Thoracic aorta (tissue), 2 donors: ENCODE data around the gene MPZL1. TPM values are rescaled to one million over a fixed set of nuclear protein-coding genes. Genes with fewer than 3 reads are reported as not detected.
A peak's percentile ranks its signal among the peaks of the same experiment; 100 is the strongest.

ENCODE experiments used
- ATAC-seq: fragments of 150-250 bp; one replicate; pipeline ENCODE4 v1.8.0; 2017; ENCODE audit warnings: low read depth; ENCODE audit not compliant: insufficient number of reproducible peaks, low FRiP score
- DNase-seq: peaks from one replicate; pipeline ENCODE4 v3.0.0-alpha.2; 2020; ENCODE audit warnings: low spot score
- H3K27ac ChIP-seq, 2 donors: fragments of 200-600 bp; sonication (generic); 1 replicate in 1 of 2; 2 replicates in 1 of 2; pipeline ENCODE4 v1.5.1; 2016; ENCODE audit warnings: mild to moderate bottlenecking in 2 of 2, moderate library complexity in 2 of 2
- H3K27me3 ChIP-seq: fragments of 200-600 bp; sonication (generic); replicated peaks from 2 replicates; pipeline ENCODE4 v1.6.0; 2016; ENCODE audit warnings: mild to moderate bottlenecking; ENCODE audit not compliant: insufficient read depth
- H3K36me3 ChIP-seq: fragments of 200-600 bp; sonication (generic); one replicate; pipeline ENCODE4 v1.5.1; 2016
- H3K4me1 ChIP-seq, 2 donors: fragments of 200-600 bp; sonication (generic); 1 replicate in 1 of 2; 2 replicates in 1 of 2; pipeline versions ENCODE4 v1.5.1 to v1.6.0; 2016; ENCODE audit warnings: low read depth in 2 of 2, mild to moderate bottlenecking in 1 of 2; ENCODE audit not compliant: control insufficient read depth in 1 of 2
- H3K4me3 ChIP-seq: fragments of 200-600 bp; sonication (generic); 2 replicates; pipeline ENCODE4 v1.5.1; 2016; ENCODE audit warnings: mild to moderate bottlenecking
- H3K9me3 ChIP-seq: fragments of 200-600 bp; sonication (generic); 2 replicates; pipeline ENCODE4 v1.5.1; 2016
- total RNA-seq, 2 donors: library from RNA; depleted of rRNA; stranded (reverse); fragments of >200 nt; gene quantifications; one replicate each; pipeline versions ENCODE4 v1.1.0 to v1.2.3, GENCODE V29; 2016
- TF ChIP-seq, protein P1 (sequence below): fragments of 200-600 bp; sonication (generic); IDR thresholded peaks from one replicate; pipeline ENCODE4 v1.5.1; 2019; ENCODE audit warnings: antibody characterized with exemption

Gene MPZL1
- total RNA-seq, 2 donors from 2014 or later, result 92.6 to 108 TPM

DNA sequence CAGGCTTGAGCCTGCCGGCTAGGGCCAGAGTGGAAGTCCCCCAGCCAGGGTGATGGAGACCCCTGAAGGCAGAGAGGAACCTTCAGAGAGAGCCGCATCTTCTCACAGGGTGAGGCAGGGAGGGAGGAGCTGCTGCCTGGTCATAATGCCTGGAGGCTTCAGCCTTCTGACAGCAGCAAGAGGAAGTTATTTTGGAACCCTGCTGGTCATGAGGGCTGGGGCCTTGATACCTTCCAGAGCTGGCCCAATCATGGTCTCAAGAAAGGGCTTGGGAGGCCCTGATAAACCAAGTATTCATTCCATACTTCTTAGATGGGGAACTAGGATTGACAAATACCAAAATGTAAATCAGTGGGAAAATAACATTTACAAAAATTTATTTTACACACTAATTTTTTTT is 26.6 kb upstream of the MPZL1 start:
- Histone ChIP-seq H3K9me3 (no peaks in the 10 kb centered on the region), H3K36me3 (no peaks in the 10 kb centered on the region), H3K27me3 (no peaks in the 10 kb centered on the region), H3K4me1 (peaks cover 6 to 26% of the 10 kb centered on the region in 2 donors), H3K27ac (no peak overlapping the region), H3K4me3 (no peak overlapping the region)
- TF ChIP-seq, protein P1, sequence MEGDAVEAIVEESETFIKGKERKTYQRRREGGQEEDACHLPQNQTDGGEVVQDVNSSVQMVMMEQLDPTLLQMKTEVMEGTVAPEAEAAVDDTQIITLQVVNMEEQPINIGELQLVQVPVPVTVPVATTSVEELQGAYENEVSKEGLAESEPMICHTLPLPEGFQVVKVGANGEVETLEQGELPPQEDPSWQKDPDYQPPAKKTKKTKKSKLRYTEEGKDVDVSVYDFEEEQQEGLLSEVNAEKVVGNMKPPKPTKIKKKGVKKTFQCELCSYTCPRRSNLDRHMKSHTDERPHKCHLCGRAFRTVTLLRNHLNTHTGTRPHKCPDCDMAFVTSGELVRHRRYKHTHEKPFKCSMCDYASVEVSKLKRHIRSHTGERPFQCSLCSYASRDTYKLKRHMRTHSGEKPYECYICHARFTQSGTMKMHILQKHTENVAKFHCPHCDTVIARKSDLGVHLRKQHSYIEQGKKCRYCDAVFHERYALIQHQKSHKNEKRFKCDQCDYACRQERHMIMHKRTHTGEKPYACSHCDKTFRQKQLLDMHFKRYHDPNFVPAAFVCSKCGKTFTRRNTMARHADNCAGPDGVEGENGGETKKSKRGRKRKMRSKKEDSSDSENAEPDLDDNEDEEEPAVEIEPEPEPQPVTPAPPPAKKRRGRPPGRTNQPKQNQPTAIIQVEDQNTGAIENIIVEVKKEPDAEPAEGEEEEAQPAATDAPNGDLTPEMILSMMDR, result no peak
- DNase-seq (no peak), ATAC-seq (no peak)

GRCh38 chr1:167695756-167696561 is 25.8 kb upstream of the MPZL1 start:
- H3K4me3 ChIP-seq, result no peak overlapping the region
- no peak for ATAC-seq

GRCh38 chr1:167697667-167698141 is 24.1 kb upstream of the MPZL1 start:
- peak overlapping the region; percentile 25 to 58 for H3K27ac ChIP-seq
- H3K27me3 ChIP-seq, result no peaks in the 10 kb centered on the region
- TF ChIP-seq, protein P1, result no peak
- DNase-seq, result no peak
- peaks cover 6 to 35% of the 10 kb centered on the region in 2 donors for H3K4me1 ChIP-seq
- ATAC-seq, result peak; percentile 19
- peak overlapping the region; percentile 30 for H3K4me3 ChIP-seq
- no peaks in the 10 kb centered on the region for H3K36me3 ChIP-seq
- H3K9me3 ChIP-seq, result no peaks in the 10 kb centered on the region

More at GRCh38 chr1:167695756-167696561, 25.8 kb upstream of the MPZL1 start:
- Histone ChIP-seq H3K27ac (no peak overlapping the region), H3K9me3 (no peaks in the 10 kb centered on the region), H3K27me3 (no peaks in the 10 kb centered on the region), H3K4me1 (peaks cover 6 to 30% of the 10 kb centered on the region in 2 donors), H3K36me3 (no peaks in the 10 kb centered on the region)
- no peak for DNase-seq
- TF ChIP-seq, protein P1, result no peak

- DNase-seq (no peak), ATAC-seq (no peak)
- H3K4me3 ChIP-seq, result no peak overlapping the region
- no peaks in the 10 kb centered on the region for H3K27me3 ChIP-seq
- H3K4me1 ChIP-seq, result peaks cover 6 to 35% of the 10 kb centered on the region in 2 donors
- H3K27ac ChIP-seq, result peak overlapping the region; percentile 25 to 36
- H3K9me3 ChIP-seq, result no peaks in the 10 kb centered on the region
- TF ChIP-seq, protein P1, result no peak
- H3K36me3 ChIP-seq, result no peaks in the 10 kb centered on the region
Measured at GRCh38 chr1:167698313-167698712, 23.5 kb upstream of the MPZL1 start.

DNA sequence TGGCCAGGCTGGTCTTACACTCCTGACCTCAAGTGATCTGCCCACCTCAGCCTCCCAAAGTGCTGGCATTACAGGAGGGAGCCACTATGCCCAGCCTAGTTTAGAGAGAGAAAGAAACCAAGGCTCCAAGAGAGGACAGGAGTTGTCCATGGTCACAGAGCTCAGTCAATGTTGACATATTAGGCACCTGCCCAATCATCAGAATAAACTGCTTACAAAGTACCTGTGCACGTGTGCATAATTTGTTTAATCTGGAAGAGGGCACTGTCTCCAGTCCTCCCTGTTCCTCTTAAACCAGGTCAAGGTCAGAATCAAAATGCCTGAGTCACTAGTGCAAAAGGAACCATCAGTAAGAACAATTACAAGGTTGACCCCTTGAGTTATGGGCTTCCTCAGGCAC is 20.3 kb upstream of the MPZL1 start:
- H3K4me1 ChIP-seq, result peaks cover 6 to 35% of the 10 kb centered on the region in 2 donors
- H3K36me3 ChIP-seq, result no peaks in the 10 kb centered on the region
- ATAC-seq (no peak), DNase-seq (no peak)
- TF ChIP-seq, protein P1, result no peak
- no peak overlapping the region for H3K27ac ChIP-seq
- H3K9me3 ChIP-seq, result no peaks in the 10 kb centered on the region
- H3K27me3 ChIP-seq, result no peaks in the 10 kb centered on the region
- no peak overlapping the region for H3K4me3 ChIP-seq
